ENCODE data around the gene LRP11. TPM values are rescaled to one million over a fixed set of nuclear protein-coding genes. Genes with fewer than 3 reads are reported as not detected.
"Not testable (repeated sequence)": the region's sequence is repeated elsewhere in the genome, so short reads cannot be mapped to it uniquely, and the experiment has no call there.

LRP11 gene
- total RNA-seq, 1 experiment from 2014 or later, result 14.8 TPM

- H3K4me2 ChIP-seq (ENCODE audit: insufficient read depth, insufficient read length, low read length), result no peak overlapping the region
- Mint-ChIP-seq H3K4me1 (peaks cover 0 to 7% of the 10 kb centered on the region in 2 experiments; a peak in 3 of 4 replicates), H3K9me3 (no peaks in the 10 kb centered on the region), H3K36me3 (ENCODE audit: insufficient read depth in 1 of 3, low read depth in 3 of 3) (no peaks in the 10 kb centered on the region), H3K27ac (no peak overlapping the region), H3K27me3 (ENCODE audit: low read depth) (peaks cover 53% of the 10 kb centered on the region), H3K4me3 (no peak overlapping the region)
- H2BK15ac ChIP-seq (ENCODE audit: low read depth, low read length), result no peak overlapping the region
- H3K4ac ChIP-seq (ENCODE audit: low read depth, low read length), result no peak overlapping the region
- H2BK12ac ChIP-seq (ENCODE audit: insufficient read length, low read depth, low read length), result no peak overlapping the region
- no peaks in the 10 kb centered on the region for H3K79me1 ChIP-seq (ENCODE audit: insufficient read depth, low read depth, low read length, poor library complexity, severe bottlenecking)
- no CpG with 5 or more reads among the region's 7 CpGs for WGBS (ENCODE audit: extremely low coverage, insufficient read length, low lambda C conversion rate)
- no peaks in the 10 kb centered on the region for H3K79me2 ChIP-seq (ENCODE audit: insufficient read depth, low read length)
- H4K91ac ChIP-seq (ENCODE audit: insufficient read length, low read depth, low read length), result no peak overlapping the region
- H3K18ac ChIP-seq (ENCODE audit: insufficient read length, low read depth, low read length), result no peak overlapping the region
- no peak overlapping the region for H4K5ac ChIP-seq (ENCODE audit: insufficient read length, low read depth, low read length)
- no peaks in the 10 kb centered on the region; the same call in 1 of the 2 replicates for H3K4me1 ChIP-seq (ENCODE audit: insufficient read depth, low read length)
- no peak overlapping the region for H3K9ac ChIP-seq (ENCODE audit: extremely low read depth, insufficient read length, low read length)
- no peak overlapping the region for H3K23ac ChIP-seq (ENCODE audit: insufficient read length, low read depth, low read length)
- H2BK5ac ChIP-seq (ENCODE audit: insufficient read length, low read length), result no peak overlapping the region
- H2AK5ac ChIP-seq (ENCODE audit: insufficient read length, low read length), result no peak overlapping the region
- H3K14ac ChIP-seq (ENCODE audit: insufficient read depth, low read length), result no peak overlapping the region
- no peak overlapping the region for H4K8ac ChIP-seq (replicated peaks; ENCODE audit: insufficient read length, low read depth, low read length)
- peak; percentile 45 for DNase-seq
- H2AFZ ChIP-seq (ENCODE audit: low read length), result no peak overlapping the region
- no peaks in the 10 kb centered on the region; the same call in 1 of the 2 replicates for H3K27me3 ChIP-seq (ENCODE audit: insufficient read depth, low read length)
- H3T11ph ChIP-seq (ENCODE audit: low read length), result no peak overlapping the region
- H3K27ac ChIP-seq (ENCODE audit: insufficient read length, low read depth, low read length), result no peak overlapping the region
- no peaks in the 10 kb centered on the region for H4K20me1 ChIP-seq (ENCODE audit: control insufficient read depth, insufficient read depth, insufficient read length)
- no peak for TF ChIP-seq CTCF (conservative IDR thresholded peaks at IDR 0.05)
- H2BK20ac ChIP-seq (ENCODE audit: low read depth, low read length, poor library complexity, severe bottlenecking), result no peak overlapping the region
- no peaks in the 10 kb centered on the region for H3K9me3 ChIP-seq (ENCODE audit: control insufficient read depth, low read depth, low read length)
- H3K23me2 ChIP-seq (ENCODE audit: insufficient read length, low read depth, low read length, poor library complexity, severe bottlenecking), result no peaks in the 10 kb centered on the region
- H2BK120ac ChIP-seq (ENCODE audit: low read depth, low read length, poor library complexity, severe bottlenecking), result no peak overlapping the region
- no peak overlapping the region for H3K56ac ChIP-seq (ENCODE audit: insufficient read length, low read depth, low read length)
These were observed 31.0 kb upstream of the LRP11 start for GRCh38 chr6:149895048-149895590.

- H3K23me2 ChIP-seq (ENCODE audit: insufficient read length, low read depth, low read length, poor library complexity, severe bottlenecking); H3K4me1 Mint-ChIP-seq; H3K4me2 ChIP-seq (ENCODE audit: insufficient read depth, insufficient read length, low read length); H3K9me3 Mint-ChIP-seq; H2BK15ac ChIP-seq (ENCODE audit: low read depth, low read length); H4K20me1 ChIP-seq (ENCODE audit: control insufficient read depth, insufficient read depth, insufficient read length); H2AFZ ChIP-seq (ENCODE audit: low read length); H3K9ac ChIP-seq (ENCODE audit: extremely low read depth, insufficient read length, low read length); H3K14ac ChIP-seq (ENCODE audit: insufficient read depth, low read length); DNase-seq; H3K4me1 ChIP-seq (ENCODE audit: insufficient read depth, low read length); H3K18ac ChIP-seq (ENCODE audit: insufficient read length, low read depth, low read length); H3K4me3 Mint-ChIP-seq; H4K5ac ChIP-seq (ENCODE audit: insufficient read length, low read depth, low read length); H3K4ac ChIP-seq (ENCODE audit: low read depth, low read length); H2BK120ac ChIP-seq (ENCODE audit: low read depth, low read length, poor library complexity, severe bottlenecking); H2BK20ac ChIP-seq (ENCODE audit: low read depth, low read length, poor library complexity, severe bottlenecking); H4K8ac ChIP-seq (replicated peaks; ENCODE audit: insufficient read length, low read depth, low read length); H3T11ph ChIP-seq (ENCODE audit: low read length); H3K79me2 ChIP-seq (ENCODE audit: insufficient read depth, low read length); H2BK12ac ChIP-seq (ENCODE audit: insufficient read length, low read depth, low read length); H3K9me3 ChIP-seq (ENCODE audit: control insufficient read depth, low read depth, low read length); H3K79me1 ChIP-seq (ENCODE audit: insufficient read depth, low read depth, low read length, poor library complexity, severe bottlenecking); H4K91ac ChIP-seq (ENCODE audit: insufficient read length, low read depth, low read length); H2BK5ac ChIP-seq (ENCODE audit: insufficient read length, low read length); H3K23ac ChIP-seq (ENCODE audit: insufficient read length, low read depth, low read length); H3K36me3 Mint-ChIP-seq (ENCODE audit: insufficient read depth in 1 of 3, low read depth in 3 of 3); H3K27me3 ChIP-seq (ENCODE audit: insufficient read depth, low read length); H3K56ac ChIP-seq (ENCODE audit: insufficient read length, low read depth, low read length); H3K27ac ChIP-seq (ENCODE audit: insufficient read length, low read depth, low read length); H2AK5ac ChIP-seq (ENCODE audit: insufficient read length, low read length); H3K27ac Mint-ChIP-seq: not testable (repeated sequence)
- no CpG with 5 or more reads among the region's 6 CpGs for WGBS (ENCODE audit: extremely low coverage, insufficient read length, low lambda C conversion rate)
- peaks cover 55% of the 10 kb centered on the region for H3K27me3 Mint-ChIP-seq (ENCODE audit: low read depth)
These were observed 27.7 kb upstream of the LRP11 start for GRCh38 chr6:149891864-149892263.

Measured in H9 (cell line).